Body of pancreas (tissue), 4 donors: ENCODE results near the gene AMPD2.

Source experiments
- CTCF ChIP-seq, 7 experiments: fragments of 450-650 bp in 4 of 7; fragments of 200-600 bp in 3 of 7; sonication (generic) in 3 of 7; IDR thresholded peaks; one replicate each; pipeline ENCODE4 v1.5.1; 2016 to 2019; ENCODE audit warnings: antibody characterized with exemption in 7 of 7
- POLR2A ChIP-seq, 3 donors: fragments of 450-650 bp; IDR thresholded peaks; one replicate each; pipeline ENCODE4 v1.6.1; 2016; ENCODE audit warnings: antibody characterized with exemption in 3 of 3, mild to moderate bottlenecking in 2 of 3

- TF ChIP-seq POLR2A (IDR thresholded peaks at IDR 0.05) (no peak), CTCF (IDR thresholded peaks at IDR 0.05) (no peak)
Measured at GRCh38 chr1:109605381-109605780, 14.3 kb upstream of the AMPD2 start.
